IMR-90 (cell line): ENCODE measurements around the gene HIVEP1.

Experiments
- CEBPB ChIP-seq: IDR thresholded peaks from 2 replicates; pipeline ENCODE4 v1.6.1; 2012; ENCODE audit warnings: low read depth, low read length, improper control_type of control experiment
- CTCF ChIP-seq: conservative IDR thresholded peaks from 2 replicates; pipeline ENCODE4 v1.5.1; 2012; ENCODE audit warnings: mild to moderate bottlenecking, low read depth, low read length, improper control_type of control experiment
- POLR2A ChIP-seq: IDR thresholded peaks from 2 replicates; pipeline ENCODE4 v1.6.1; 2012; ENCODE audit warnings: mild to moderate bottlenecking, low read depth, low read length
- RAD21 ChIP-seq: IDR thresholded peaks from 2 replicates; pipeline ENCODE4 v1.6.1; 2012; ENCODE audit warnings: low read length, improper control_type of control experiment
- TF ChIP-seq, protein P1 (sequence below): fragments of 150-350 bp; IDR thresholded peaks from 2 replicates; pipeline ENCODE4 v1.6.1; 2017; ENCODE audit warnings: mild to moderate bottlenecking, antibody characterized with exemption, low read length, low read depth

DNA sequence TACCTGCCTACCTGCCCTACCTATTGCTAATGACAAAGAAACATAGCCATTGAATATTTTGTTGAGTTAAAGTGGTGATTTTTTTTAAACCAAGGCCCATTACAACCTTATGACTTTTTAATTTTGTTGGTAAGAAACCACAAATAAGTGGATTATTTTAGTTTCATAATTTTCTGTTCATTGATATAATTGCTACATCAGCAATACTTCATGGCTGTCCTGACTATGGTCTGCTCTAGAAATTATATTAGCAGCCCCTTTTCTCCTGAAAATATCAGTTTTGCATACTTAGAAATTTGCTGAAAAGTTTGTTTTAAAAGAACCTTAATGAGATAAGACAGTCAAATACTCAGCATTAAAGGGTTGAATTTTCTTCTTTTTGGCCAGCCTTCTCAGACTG lies 106.5 kb downstream of the HIVEP1 start:
- no peak for TF ChIP-seq CTCF
- no peak for TF ChIP-seq RAD21
- no peak for TF ChIP-seq CEBPB
- TF ChIP-seq, protein P1, sequence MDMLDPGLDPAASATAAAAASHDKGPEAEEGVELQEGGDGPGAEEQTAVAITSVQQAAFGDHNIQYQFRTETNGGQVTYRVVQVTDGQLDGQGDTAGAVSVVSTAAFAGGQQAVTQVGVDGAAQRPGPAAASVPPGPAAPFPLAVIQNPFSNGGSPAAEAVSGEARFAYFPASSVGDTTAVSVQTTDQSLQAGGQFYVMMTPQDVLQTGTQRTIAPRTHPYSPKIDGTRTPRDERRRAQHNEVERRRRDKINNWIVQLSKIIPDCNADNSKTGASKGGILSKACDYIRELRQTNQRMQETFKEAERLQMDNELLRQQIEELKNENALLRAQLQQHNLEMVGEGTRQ, result no peak
- no peak for TF ChIP-seq POLR2A
